ENCODE data around the gene GSTCD.

GRCh38 chr4:105845559-105845958 is 137.0 kb downstream of the GSTCD start:
- no peak for TF ChIP-seq BHLHE40 (IDR thresholded peaks at IDR 0.05; ENCODE audit: borderline replicate concordance)
- TF ChIP-seq CTBP1 (IDR thresholded peaks at IDR 0.05; ENCODE audit: borderline replicate concordance) = no peak
- no peak for TF ChIP-seq ZNF384 (IDR thresholded peaks at IDR 0.05)
- no peak for TF ChIP-seq ELF4 (IDR thresholded peaks at IDR 0.05)
- no peak for TF ChIP-seq NFRKB (IDR thresholded peaks at IDR 0.05)
- TF ChIP-seq SUZ12 (IDR thresholded peaks at IDR 0.05) = no peak
- TF ChIP-seq FOXM1 (IDR thresholded peaks at IDR 0.05; ENCODE audit: borderline replicate concordance) = no peak
- no peak for TF ChIP-seq SP1 (IDR thresholded peaks at IDR 0.05)
- TF ChIP-seq HDGF (IDR thresholded peaks at IDR 0.05; ENCODE audit: borderline replicate concordance) = no peak
- TF ChIP-seq TARDBP (IDR thresholded peaks at IDR 0.05) = no peak
- TF ChIP-seq FOXK2 (IDR thresholded peaks at IDR 0.05) = no peak
- TF ChIP-seq FOXA1 (IDR thresholded peaks at IDR 0.05) = no peak
- no peak for TF ChIP-seq LEF1 (IDR thresholded peaks at IDR 0.05; ENCODE audit: borderline replicate concordance)
- TF ChIP-seq PKNOX1 (IDR thresholded peaks at IDR 0.05) = no peak
